Lower leg skin (tissue), 3 donors: ENCODE measurements around the gene HERC2.

ENCODE experiments used
- CTCF ChIP-seq, 3 donors: fragments of 450-650 bp; IDR thresholded peaks; one replicate each; pipeline ENCODE4 v1.5.1; 2016; ENCODE audit warnings: antibody characterized with exemption in 3 of 3, mild to moderate bottlenecking in 3 of 3, moderate library complexity in 2 of 3
- POLR2A ChIP-seq, 2 donors: fragments of 450-650 bp; IDR thresholded peaks; one replicate each; pipeline ENCODE4 v1.6.1; 2016 to 2017; ENCODE audit warnings: antibody characterized with exemption in 2 of 2, mild to moderate bottlenecking in 1 of 2, moderate library complexity in 1 of 2

- no peak for TF ChIP-seq POLR2A (IDR thresholded peaks at IDR 0.05)
- no peak for TF ChIP-seq CTCF (IDR thresholded peaks at IDR 0.05)
Measured at GRCh38 chr15:28246605-28247004, 75.4 kb downstream of the HERC2 start.
